HG03103 (cell line): Measurements from ENCODE around the gene TBX19.
"Not testable (repeated sequence)": the region's sequence is repeated elsewhere in the genome, so short reads cannot be mapped to it uniquely, and the experiment has no call there.

Experiments used
- ATAC-seq: cut with Tn5 transposase; IDR thresholded peaks from one replicate; pipeline ENCODE4 v1.9.1; 2021; ENCODE audit warnings: low read depth; ENCODE audit not compliant: unreplicated experiment

Gene TBX19

GRCh38 chr1:168348146-168348709 lies 67.6 kb downstream of the TBX19 start:
- no peak for ATAC-seq

- not testable (repeated sequence) for ATAC-seq
Measured at GRCh38 chr1:168354335-168355269, 73.9 kb downstream of the TBX19 start.

- ATAC-seq, result no peak
Measured at GRCh38 chr1:168360151-168361021, 79.7 kb downstream of the TBX19 start.

- ATAC-seq, result no peak
Measured at GRCh38 chr1:168361252-168361651, 80.6 kb downstream of the TBX19 start.

GRCh38 chr1:168362991-168363390 lies 82.3 kb downstream of the TBX19 start:
- ATAC-seq, result no peak
